Measurements from ENCODE around the gene NOTO.

The NOTO gene

GRCh38 chr2:73258913-73259215, 56.5 kb downstream of the NOTO start:
- FAIRE-seq = no peak

- FAIRE-seq = no peak
Observed at GRCh38 chr2:73259276-73259675, 56.9 kb downstream of the NOTO start.

GRCh38 chr2:73259704-73260337, 57.4 kb downstream of the NOTO start:
- FAIRE-seq = no peak

GRCh38 chr2:73260338-73260984, 58.1 kb downstream of the NOTO start:
- FAIRE-seq = no peak

Measured in A204.1 (cell line).